WTC11 (cell line): Measurements from ENCODE around the gene B3GAT2.

Source experiments
- CBFB ChIP-seq: sonication (generic); formaldehyde crosslinking; IDR thresholded peaks from 2 replicates; pipeline ENCODE4 v1.8.1; 2022; ENCODE audit warnings: mild to moderate bottlenecking, low read depth, missing genetic modification reagents
- ETV6 ChIP-seq: sonication (generic); formaldehyde crosslinking; IDR thresholded peaks from 2 replicates; pipeline ENCODE4 v1.8.1; 2022; ENCODE audit warnings: mild to moderate bottlenecking, missing genetic modification reagents
- NFYB ChIP-seq: sonication (generic); formaldehyde crosslinking; conservative IDR thresholded peaks from 2 replicates; pipeline ENCODE4 v1.8.0; 2022; ENCODE audit warnings: low read depth, missing genetic modification reagents
- NR2C2 ChIP-seq: sonication (generic); formaldehyde crosslinking; IDR thresholded peaks from 2 replicates; pipeline ENCODE4 v1.8.0; 2022; ENCODE audit warnings: mild to moderate bottlenecking, missing genetic modification reagents
- SMAD3 ChIP-seq: sonication (generic); formaldehyde crosslinking; IDR thresholded peaks from 2 replicates; pipeline ENCODE4 v1.8.0; 2022; ENCODE audit warnings: missing genetic modification reagents, mild to moderate bottlenecking, borderline replicate concordance
- SP1 ChIP-seq: sonication (generic); formaldehyde crosslinking; conservative IDR thresholded peaks from 2 replicates; pipeline ENCODE4 v1.8.1; 2022; ENCODE audit warnings: missing genetic modification reagents
- ZNF416 ChIP-seq: fragments of 250-450 bp; sonication (Bioruptor Pico); IDR thresholded peaks from 2 replicates; pipeline ENCODE4 v1.9.0; 2021; ENCODE audit warnings: mild to moderate bottlenecking, inconsistent platforms
- TF ChIP-seq, protein P1 (sequence below): fragments of 200-600 bp; IDR thresholded peaks from 2 replicates; pipeline ENCODE4 v1.8.0; 2022; ENCODE audit warnings: antibody characterized with exemption
- TF ChIP-seq, protein P2 (sequence below): sonication (generic); formaldehyde crosslinking; IDR thresholded peaks from 2 replicates; pipeline ENCODE4 v1.8.0; 2022; ENCODE audit warnings: mild to moderate bottlenecking, missing genetic modification reagents
- TF ChIP-seq, protein P3 (sequence below): sonication (generic); formaldehyde crosslinking; IDR thresholded peaks from 2 replicates; pipeline ENCODE4 v1.8.0; 2022; ENCODE audit warnings: mild to moderate bottlenecking, missing genetic modification reagents
- TF ChIP-seq, protein P4 (sequence below): fragments of 250-450 bp; sonication (Bioruptor Pico); IDR thresholded peaks from 2 replicates; pipeline ENCODE4 v2.1.2; 2022; ENCODE audit warnings: mild to moderate bottlenecking, moderate library complexity
- TF ChIP-seq, protein P5 (sequence below): sonication (generic); formaldehyde crosslinking; IDR thresholded peaks from 2 replicates; pipeline ENCODE4 v1.8.1; 2022; ENCODE audit warnings: missing genetic modification reagents, borderline replicate concordance
- TF ChIP-seq, protein P6 (sequence below): sonication (generic); formaldehyde crosslinking; IDR thresholded peaks from 2 replicates; pipeline ENCODE4 v1.8.1; 2023; ENCODE audit warnings: mild to moderate bottlenecking, missing genetic modification reagents

DNA sequence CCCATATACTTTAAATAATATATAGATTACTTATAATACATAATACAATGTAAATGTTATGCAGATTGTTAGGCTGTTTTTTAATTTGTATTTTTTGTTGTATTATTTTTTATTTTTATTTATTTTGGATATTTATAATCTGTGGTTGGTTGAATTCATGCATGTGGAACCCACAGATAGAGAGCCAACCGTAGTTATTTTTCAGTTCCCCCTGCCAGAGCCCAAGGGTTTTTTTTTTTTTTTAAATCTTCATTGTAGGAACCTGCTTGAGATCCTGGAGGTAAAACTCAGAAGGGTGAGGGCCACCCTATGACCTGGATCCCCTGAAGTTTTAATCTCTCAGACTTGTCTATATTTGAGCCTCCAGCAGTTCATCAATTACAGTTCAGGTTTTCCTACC is 133.2 kb downstream of the B3GAT2 start:
- TF ChIP-seq, protein P1, sequence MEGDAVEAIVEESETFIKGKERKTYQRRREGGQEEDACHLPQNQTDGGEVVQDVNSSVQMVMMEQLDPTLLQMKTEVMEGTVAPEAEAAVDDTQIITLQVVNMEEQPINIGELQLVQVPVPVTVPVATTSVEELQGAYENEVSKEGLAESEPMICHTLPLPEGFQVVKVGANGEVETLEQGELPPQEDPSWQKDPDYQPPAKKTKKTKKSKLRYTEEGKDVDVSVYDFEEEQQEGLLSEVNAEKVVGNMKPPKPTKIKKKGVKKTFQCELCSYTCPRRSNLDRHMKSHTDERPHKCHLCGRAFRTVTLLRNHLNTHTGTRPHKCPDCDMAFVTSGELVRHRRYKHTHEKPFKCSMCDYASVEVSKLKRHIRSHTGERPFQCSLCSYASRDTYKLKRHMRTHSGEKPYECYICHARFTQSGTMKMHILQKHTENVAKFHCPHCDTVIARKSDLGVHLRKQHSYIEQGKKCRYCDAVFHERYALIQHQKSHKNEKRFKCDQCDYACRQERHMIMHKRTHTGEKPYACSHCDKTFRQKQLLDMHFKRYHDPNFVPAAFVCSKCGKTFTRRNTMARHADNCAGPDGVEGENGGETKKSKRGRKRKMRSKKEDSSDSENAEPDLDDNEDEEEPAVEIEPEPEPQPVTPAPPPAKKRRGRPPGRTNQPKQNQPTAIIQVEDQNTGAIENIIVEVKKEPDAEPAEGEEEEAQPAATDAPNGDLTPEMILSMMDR: no peak
- TF ChIP-seq, protein P2, sequence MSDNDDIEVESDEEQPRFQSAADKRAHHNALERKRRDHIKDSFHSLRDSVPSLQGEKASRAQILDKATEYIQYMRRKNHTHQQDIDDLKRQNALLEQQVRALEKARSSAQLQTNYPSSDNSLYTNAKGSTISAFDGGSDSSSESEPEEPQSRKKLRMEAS (CRISPR knock-in tag): no peak
- no peak for TF ChIP-seq NR2C2 (CRISPR knock-in tag)
- no peak for TF ChIP-seq SMAD3
- no peak for TF ChIP-seq CBFB (CRISPR knock-in tag)
- no peak for TF ChIP-seq NFYB
- TF ChIP-seq, protein P3, sequence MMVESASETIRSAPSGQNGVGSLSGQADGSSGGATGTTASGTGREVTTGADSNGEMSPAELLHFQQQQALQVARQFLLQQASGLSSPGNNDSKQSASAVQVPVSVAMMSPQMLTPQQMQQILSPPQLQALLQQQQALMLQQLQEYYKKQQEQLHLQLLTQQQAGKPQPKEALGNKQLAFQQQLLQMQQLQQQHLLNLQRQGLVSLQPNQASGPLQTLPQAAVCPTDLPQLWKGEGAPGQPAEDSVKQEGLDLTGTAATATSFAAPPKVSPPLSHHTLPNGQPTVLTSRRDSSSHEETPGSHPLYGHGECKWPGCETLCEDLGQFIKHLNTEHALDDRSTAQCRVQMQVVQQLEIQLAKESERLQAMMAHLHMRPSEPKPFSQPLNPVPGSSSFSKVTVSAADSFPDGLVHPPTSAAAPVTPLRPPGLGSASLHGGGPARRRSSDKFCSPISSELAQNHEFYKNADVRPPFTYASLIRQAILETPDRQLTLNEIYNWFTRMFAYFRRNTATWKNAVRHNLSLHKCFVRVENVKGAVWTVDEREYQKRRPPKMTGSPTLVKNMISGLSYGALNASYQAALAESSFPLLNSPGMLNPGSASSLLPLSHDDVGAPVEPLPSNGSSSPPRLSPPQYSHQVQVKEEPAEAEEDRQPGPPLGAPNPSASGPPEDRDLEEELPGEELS (CRISPR knock-in tag): no peak
- no peak for TF ChIP-seq ETV6 (CRISPR knock-in tag)
- TF ChIP-seq, protein P4, sequence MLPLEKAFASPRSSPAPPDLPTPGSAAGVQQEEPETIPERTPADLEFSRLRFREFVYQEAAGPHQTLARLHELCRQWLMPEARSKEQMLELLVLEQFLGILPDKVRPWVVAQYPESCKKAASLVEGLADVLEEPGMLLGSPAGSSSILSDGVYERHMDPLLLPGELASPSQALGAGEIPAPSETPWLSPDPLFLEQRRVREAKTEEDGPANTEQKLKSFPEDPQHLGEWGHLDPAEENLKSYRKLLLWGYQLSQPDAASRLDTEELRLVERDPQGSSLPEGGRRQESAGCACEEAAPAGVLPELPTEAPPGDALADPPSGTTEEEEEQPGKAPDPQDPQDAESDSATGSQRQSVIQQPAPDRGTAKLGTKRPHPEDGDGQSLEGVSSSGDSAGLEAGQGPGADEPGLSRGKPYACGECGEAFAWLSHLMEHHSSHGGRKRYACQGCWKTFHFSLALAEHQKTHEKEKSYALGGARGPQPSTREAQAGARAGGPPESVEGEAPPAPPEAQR (CRISPR knock-in tag): no peak
- no peak for TF ChIP-seq ZNF416 (CRISPR knock-in tag)
- no peak for TF ChIP-seq SP1 (CRISPR knock-in tag)
- TF ChIP-seq, protein P5, sequence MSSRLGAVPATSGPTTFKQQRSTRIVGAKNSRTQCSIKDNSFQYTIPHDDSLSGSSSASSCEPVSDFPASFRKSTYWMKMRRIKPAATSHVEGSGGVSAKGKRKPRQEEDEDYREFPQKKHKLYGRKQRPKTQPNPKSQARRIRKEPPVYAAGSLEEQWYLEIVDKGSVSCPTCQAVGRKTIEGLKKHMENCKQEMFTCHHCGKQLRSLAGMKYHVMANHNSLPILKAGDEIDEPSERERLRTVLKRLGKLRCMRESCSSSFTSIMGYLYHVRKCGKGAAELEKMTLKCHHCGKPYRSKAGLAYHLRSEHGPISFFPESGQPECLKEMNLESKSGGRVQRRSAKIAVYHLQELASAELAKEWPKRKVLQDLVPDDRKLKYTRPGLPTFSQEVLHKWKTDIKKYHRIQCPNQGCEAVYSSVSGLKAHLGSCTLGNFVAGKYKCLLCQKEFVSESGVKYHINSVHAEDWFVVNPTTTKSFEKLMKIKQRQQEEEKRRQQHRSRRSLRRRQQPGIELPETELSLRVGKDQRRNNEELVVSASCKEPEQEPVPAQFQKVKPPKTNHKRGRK: no peak
- TF ChIP-seq, protein P6, sequence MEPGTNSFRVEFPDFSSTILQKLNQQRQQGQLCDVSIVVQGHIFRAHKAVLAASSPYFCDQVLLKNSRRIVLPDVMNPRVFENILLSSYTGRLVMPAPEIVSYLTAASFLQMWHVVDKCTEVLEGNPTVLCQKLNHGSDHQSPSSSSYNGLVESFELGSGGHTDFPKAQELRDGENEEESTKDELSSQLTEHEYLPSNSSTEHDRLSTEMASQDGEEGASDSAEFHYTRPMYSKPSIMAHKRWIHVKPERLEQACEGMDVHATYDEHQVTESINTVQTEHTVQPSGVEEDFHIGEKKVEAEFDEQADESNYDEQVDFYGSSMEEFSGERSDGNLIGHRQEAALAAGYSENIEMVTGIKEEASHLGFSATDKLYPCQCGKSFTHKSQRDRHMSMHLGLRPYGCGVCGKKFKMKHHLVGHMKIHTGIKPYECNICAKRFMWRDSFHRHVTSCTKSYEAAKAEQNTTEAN (CRISPR knock-in tag): no peak
